Loucy (cell line): Measurements from ENCODE around the gene BCL2L11.
A peak's percentile ranks its signal among the peaks of the same experiment; 100 is the strongest.

Experiments used
- H2AFZ ChIP-seq: fragments of 200-600 bp; sonication (generic); 2 replicates; pipeline ENCODE4 v1.6.0; 2016; ENCODE audit warnings: antibody characterized with exemption, mild to moderate bottlenecking, low read length, moderate library complexity
- H3F3A ChIP-seq: fragments of 200-600 bp; 2 replicates; pipeline ENCODE4 v1.6.0; 2016; ENCODE audit warnings: antibody characterized with exemption, low read depth, mild to moderate bottlenecking
- H3K27me3 ChIP-seq: fragments of 200-600 bp; sonication (generic); 2 replicates; pipeline ENCODE4 v1.6.1; 2014; ENCODE audit warnings: low read length, mild to moderate bottlenecking; ENCODE audit not compliant: insufficient read depth, poor library complexity, severe bottlenecking
- H3K36me3 ChIP-seq: fragments of 200-600 bp; sonication (generic); 2 replicates; pipeline ENCODE4 v1.6.1; 2016; ENCODE audit warnings: low read length; ENCODE audit not compliant: insufficient read depth
- H3K4me1 ChIP-seq: fragments of 200-600 bp; sonication (generic); 2 replicates; pipeline ENCODE4 v1.5.1; 2014; ENCODE audit warnings: low read length, mild to moderate bottlenecking; ENCODE audit not compliant: insufficient read depth, poor library complexity, severe bottlenecking
- H3K4me2 ChIP-seq: fragments of 200-600 bp; sonication (generic); 2 replicates; pipeline ENCODE4 v1.6.0; 2014; ENCODE audit warnings: antibody characterized with exemption, low read length, low read depth, mild to moderate bottlenecking; ENCODE audit not compliant: poor library complexity, severe bottlenecking
- H3K4me3 ChIP-seq: fragments of 200-600 bp; sonication (generic); 2 replicates; pipeline ENCODE4 v1.5.1; 2014; ENCODE audit warnings: low read length, mild to moderate bottlenecking, mixed read lengths; ENCODE audit not compliant: poor library complexity, severe bottlenecking
- H3K79me2 ChIP-seq: fragments of 200-600 bp; sonication (generic); 2 replicates; pipeline ENCODE4 v1.6.1; 2014; ENCODE audit warnings: low read length; ENCODE audit not compliant: insufficient read depth
- H3K9ac ChIP-seq: fragments of 200-600 bp; sonication (generic); 2 replicates; pipeline ENCODE4 v1.6.0; 2014; ENCODE audit warnings: mild to moderate bottlenecking, low read depth, low read length, moderate library complexity; ENCODE audit not compliant: poor library complexity, severe bottlenecking
- H3K9me2 ChIP-seq: fragments of 200-600 bp; sonication (generic); replicated peaks from 2 replicates; pipeline ENCODE4 v1.6.1; 2016; ENCODE audit warnings: low read depth, low read length, mixed read lengths
- H3K9me3 ChIP-seq: fragments of 200-600 bp; sonication (generic); 2 replicates; pipeline ENCODE4 v1.6.1; 2014; ENCODE audit warnings: mild to moderate bottlenecking, antibody characterized with exemption, low read length, low read depth; ENCODE audit not compliant: insufficient read depth
- H4K20me1 ChIP-seq: fragments of 200-600 bp; sonication (generic); 2 replicates; pipeline ENCODE4 v1.6.0; 2014; ENCODE audit warnings: antibody characterized with exemption, low read length, mild to moderate bottlenecking; ENCODE audit not compliant: insufficient read depth, poor library complexity, severe bottlenecking
- EZH2phosphoT487 ChIP-seq: fragments of 200-600 bp; IDR thresholded peaks from 2 replicates; pipeline ENCODE4 v1.6.1; 2018; ENCODE audit warnings: antibody characterized with exemption, mild to moderate bottlenecking, moderate library complexity, borderline replicate concordance
- TF ChIP-seq, protein P1 (sequence below): fragments of 200-600 bp; sonication (generic); conservative IDR thresholded peaks from 2 replicates; pipeline ENCODE4 v1.5.1; 2014; ENCODE audit warnings: mild to moderate bottlenecking, antibody characterized with exemption, low read length

BCL2L11 gene

DNA sequence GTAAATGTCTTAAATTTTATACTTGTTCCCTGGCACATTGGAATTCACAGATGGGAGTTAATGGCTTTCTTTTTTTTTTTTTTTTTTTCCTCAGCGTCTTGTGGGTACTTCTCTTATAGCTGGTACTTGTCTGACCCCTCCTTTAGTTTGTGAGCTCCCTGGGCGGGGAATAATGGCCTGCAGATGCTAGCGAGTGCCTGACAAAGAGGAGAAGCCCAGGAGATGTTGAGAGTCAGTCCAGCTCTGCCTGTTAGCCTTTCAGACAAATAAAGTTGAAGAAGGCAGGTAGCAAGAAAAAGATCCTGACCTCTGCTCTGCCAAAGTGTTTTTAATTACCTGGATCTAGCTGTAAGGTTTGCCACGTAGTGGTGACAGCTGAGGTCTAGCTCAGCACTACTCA lies 6.6 kb downstream of the BCL2L11 start:
- H2AFZ ChIP-seq, result no peak overlapping the region
- H3K4me2 ChIP-seq, result peak overlapping the region; percentile 60
- no peaks in the 10 kb centered on the region; the same call in 1 of the 2 replicates for H3K36me3 ChIP-seq
- H3F3A ChIP-seq, result no peaks in the 10 kb centered on the region
- no peaks in the 10 kb centered on the region for H3K9me2 ChIP-seq
- no peaks in the 10 kb centered on the region for H3K9me3 ChIP-seq
- H3K27me3 ChIP-seq, result no peaks in the 10 kb centered on the region
- no peak overlapping the region for H3K9ac ChIP-seq
- peaks cover 28% of the 10 kb centered on the region for H4K20me1 ChIP-seq
- peaks cover 68% of the 10 kb centered on the region; the same call in 1 of the 2 replicates for H3K79me2 ChIP-seq
- peak overlapping the region; percentile 50 for H3K4me3 ChIP-seq
- peaks cover 65% of the 10 kb centered on the region for H3K4me1 ChIP-seq
- no peak for TF ChIP-seq EZH2phosphoT487
- TF ChIP-seq, protein P1, sequence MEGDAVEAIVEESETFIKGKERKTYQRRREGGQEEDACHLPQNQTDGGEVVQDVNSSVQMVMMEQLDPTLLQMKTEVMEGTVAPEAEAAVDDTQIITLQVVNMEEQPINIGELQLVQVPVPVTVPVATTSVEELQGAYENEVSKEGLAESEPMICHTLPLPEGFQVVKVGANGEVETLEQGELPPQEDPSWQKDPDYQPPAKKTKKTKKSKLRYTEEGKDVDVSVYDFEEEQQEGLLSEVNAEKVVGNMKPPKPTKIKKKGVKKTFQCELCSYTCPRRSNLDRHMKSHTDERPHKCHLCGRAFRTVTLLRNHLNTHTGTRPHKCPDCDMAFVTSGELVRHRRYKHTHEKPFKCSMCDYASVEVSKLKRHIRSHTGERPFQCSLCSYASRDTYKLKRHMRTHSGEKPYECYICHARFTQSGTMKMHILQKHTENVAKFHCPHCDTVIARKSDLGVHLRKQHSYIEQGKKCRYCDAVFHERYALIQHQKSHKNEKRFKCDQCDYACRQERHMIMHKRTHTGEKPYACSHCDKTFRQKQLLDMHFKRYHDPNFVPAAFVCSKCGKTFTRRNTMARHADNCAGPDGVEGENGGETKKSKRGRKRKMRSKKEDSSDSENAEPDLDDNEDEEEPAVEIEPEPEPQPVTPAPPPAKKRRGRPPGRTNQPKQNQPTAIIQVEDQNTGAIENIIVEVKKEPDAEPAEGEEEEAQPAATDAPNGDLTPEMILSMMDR, result no peak

DNA sequence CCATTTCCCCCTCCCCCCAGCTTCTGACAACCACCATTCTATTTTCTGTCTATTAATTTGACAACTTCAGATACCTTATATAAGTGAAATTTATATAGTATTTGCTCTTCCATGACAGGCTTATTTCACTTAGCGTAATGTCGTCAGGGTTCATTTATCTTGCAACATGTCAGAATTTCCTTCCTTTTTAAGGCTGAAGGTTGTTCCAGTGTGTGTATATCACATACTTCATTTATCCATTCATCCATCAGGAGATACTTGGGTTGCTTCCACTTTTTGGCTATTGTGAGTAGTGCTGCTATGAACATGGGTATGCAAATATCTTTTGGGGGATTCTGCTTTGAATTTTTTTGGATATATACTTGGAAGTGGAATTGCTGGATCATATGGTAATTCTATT lies 7.4 kb downstream of the BCL2L11 start:
- Histone ChIP-seq H3K4me1 (peaks cover 72% of the 10 kb centered on the region), H3K36me3 (no peaks in the 10 kb centered on the region; the same call in 1 of the 2 replicates)

DNA sequence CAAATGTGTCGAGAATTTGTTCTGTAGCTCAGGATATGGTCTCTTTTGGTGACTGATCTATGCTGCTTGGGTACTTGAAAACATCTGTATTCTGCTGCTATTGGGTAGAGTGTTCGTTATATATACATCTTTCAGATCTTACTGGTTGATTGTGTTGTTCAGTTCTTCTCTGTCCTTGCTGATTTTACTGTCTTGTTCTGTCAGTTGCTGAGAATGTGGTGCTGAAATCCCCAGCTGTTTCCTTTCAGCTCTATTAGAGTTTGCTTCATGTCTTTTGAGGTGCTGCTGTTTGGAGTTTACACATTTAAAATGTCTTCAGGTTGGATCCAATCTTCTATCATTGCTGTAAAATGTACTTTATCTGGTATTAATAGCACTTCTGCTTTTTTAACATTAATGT lies 12.9 kb downstream of the BCL2L11 start:
- Histone ChIP-seq H3K9me2 (no peaks in the 10 kb centered on the region), H3K4me2 (peak overlapping the region; percentile 70), H3K9me3 (no peaks in the 10 kb centered on the region), H3K36me3 (no peaks in the 10 kb centered on the region; the same call in 1 of the 2 replicates), H3F3A (peaks cover 4% of the 10 kb centered on the region; the same call in 1 of the 2 replicates), H3K9ac (peak overlapping the region; percentile 58), H3K79me2 (peaks cover 52% of the 10 kb centered on the region; the same call in 1 of the 2 replicates), H2AFZ (no peak overlapping the region), H3K27me3 (no peaks in the 10 kb centered on the region), H3K4me1 (peaks cover 68% of the 10 kb centered on the region), H3K4me3 (peak overlapping the region; percentile 57), H4K20me1 (peaks cover 2% of the 10 kb centered on the region)
- TF ChIP-seq, protein P1, result no peak
- TF ChIP-seq EZH2phosphoT487, result no peak

More for the DNA sequence above, 7.4 kb downstream of the BCL2L11 start:
- Histone ChIP-seq H3K9me2 (no peaks in the 10 kb centered on the region), H3K9ac (no peak overlapping the region), H3K27me3 (no peaks in the 10 kb centered on the region), H3F3A (peaks cover under 1% of the 10 kb centered on the region; the same call in 1 of the 2 replicates), H4K20me1 (peaks cover 25% of the 10 kb centered on the region), H3K79me2 (peaks cover 62% of the 10 kb centered on the region; the same call in 1 of the 2 replicates), H3K9me3 (no peaks in the 10 kb centered on the region), H3K4me3 (no peak overlapping the region), H3K4me2 (peak overlapping the region; percentile 60), H2AFZ (no peak overlapping the region)
- TF ChIP-seq, protein P1, result no peak
- TF ChIP-seq EZH2phosphoT487, result no peak
